HG03066 (cell line): ENCODE data around the gene MEOX1.
"Not testable (repeated sequence)": the region's sequence is repeated elsewhere in the genome, so short reads cannot be mapped to it uniquely, and the experiment has no call there.

Source experiments
- ATAC-seq: cut with Tn5 transposase; IDR thresholded peaks from one replicate; pipeline ENCODE4 v1.9.1; 2021; ENCODE audit warnings: low read depth; ENCODE audit not compliant: unreplicated experiment

The MEOX1 gene

DNA sequence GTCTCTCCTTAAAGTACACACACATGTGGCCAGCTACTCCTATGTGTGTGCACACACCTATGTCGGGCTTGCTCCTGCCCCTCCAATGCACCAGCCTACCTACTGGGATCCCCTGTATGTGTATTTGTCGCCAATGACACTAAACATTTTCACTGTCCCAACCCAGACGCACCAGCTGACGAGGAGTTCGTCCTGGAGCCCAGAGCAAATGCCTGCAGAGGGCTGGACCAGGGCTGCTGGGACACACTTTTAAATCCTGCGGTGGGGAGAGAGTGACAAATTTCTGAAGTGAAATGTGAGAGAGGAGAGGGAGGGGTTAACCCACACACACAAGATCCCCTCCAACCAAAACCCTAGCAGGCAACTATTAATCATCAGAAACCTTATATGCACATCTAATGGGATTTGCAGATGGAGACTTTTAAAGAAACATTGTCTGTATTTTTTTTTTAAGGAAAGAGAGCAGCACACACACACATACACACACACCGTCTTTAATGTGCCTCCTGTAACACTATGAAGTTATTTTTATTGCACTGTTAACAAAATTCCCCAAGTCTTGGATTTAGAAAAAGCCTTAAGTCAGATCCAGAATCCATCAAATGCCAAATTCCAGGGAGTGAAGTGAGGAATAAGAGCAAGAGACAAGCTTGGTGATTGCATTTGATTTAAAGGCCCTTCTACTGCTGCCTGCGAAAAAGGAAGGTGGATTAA lies at the start of gene MEOX1:
Gene MEOX1 (minus strand): TSS at position 224 of the 714 bp plus-strand sequence. CDS start 388 bp downstream, outside the sequence.
- ATAC-seq: no peak

DNA sequence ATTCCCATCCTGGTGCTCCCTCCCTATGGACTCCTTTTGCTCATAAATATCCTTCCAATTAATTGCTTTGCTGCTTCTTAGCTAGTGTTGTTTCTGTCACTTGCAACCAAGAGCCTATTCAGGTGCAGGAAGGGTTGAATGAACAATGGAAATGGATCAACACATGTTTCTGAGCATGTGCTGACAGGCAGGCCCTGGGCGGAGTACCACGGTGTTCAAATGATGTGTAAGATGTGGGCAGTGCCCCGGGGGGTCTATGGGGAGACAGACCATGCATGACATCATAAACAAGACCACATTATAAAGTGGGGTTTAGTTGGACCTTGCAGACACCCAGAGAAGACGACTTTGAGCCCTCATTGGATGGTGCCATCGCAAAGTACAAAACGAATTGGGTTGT lies 48.4 kb upstream of the MEOX1 start:
- no peak for ATAC-seq

DNA sequence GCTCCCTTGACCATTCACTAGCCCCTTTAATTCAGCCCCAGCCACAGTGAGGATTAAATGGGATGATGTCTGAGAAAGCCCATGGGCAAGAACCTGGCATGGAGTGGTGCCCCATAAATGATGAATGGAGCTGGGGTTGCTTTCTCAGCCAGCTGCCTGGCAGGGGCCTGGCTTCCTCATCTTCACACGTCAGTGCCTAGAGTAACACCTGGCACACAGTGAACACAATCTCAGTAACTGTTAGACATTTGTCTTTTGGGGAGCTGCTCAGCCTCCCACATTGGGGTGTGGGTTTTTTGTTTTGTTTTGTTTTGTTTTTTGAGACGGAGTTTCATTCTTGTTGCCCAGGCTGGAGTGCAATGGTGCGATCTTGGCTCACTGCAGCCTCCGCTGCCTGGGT lies 47.5 kb upstream of the MEOX1 start:
- ATAC-seq: no peak

DNA sequence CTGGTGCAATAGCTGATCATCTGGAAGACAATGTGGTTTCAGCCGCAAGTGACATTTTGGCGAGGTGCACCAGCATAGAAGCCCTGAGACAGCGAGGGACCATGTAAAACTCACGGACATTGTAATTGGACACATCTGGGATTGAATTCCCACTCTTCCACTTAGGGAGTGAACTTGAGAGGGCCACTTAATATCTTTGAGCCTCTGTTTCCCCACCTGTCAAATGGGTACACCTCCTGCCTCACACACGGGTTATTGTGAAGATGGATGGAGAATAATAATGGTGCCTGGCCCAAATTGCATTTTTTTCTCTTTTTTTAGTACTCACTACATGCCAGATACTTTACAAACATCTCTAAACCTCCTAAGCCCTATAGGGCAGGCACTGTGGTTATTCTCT lies 45.5 kb upstream of the MEOX1 start:
- no peak for ATAC-seq

DNA sequence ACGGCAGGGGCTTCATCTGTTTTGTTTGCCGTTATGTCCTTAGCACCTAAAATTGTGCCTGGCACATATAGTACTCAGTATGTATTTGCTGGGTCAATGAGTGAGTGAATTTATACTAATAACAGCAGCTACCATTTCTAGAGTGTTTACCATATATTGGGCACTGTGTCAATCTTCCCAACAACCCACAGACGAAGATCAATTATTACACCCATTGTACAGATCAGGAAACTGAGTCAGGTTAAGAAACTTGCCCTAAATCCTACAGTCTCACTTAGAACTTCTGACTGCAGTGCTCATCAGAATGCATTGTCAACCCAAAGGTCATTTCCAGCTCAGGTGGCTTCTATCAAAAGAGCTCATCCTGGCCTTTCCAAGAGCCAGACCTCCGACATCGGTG lies 44.5 kb upstream of the MEOX1 start:
- no peak for ATAC-seq

DNA sequence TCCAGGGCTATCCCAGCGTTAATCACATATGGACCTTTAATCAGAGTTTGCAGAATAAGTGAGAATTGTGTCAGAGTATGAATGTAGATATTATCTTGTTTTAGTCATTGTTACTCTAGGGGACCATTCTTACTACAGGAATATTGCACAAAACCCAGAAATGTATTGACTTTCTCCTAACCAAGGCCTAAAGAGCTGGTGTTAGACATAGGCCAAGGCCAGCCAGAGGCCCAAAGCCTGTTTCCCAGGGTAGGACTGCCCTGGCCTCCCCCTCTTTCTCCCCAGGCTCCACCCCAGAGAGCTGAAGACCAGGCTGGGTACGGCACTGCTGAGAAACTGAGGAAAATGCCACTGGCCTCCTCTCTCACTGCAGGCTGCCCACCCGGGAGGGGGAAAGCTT lies 41.9 kb upstream of the MEOX1 start:
- no peak for ATAC-seq

DNA sequence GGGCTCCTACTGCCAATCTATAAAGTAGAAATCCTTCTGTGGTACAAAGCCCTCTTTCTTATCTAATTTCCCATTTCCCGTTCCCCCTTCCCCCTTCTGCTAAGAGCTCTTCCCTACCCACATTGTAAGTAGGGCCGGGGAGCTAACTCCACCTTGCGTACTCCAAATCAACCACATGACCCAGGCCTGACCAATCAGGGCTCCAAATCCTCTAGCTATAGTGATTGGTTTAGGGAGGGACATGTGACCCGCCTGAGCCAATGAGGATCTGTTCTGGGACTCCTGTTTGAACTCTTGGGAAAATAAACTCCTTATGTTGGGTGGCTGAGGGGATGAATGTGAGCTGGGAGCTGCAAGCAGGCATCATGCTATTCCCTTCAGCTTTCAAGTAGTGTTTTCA lies 40.9 kb upstream of the MEOX1 start:
- no peak for ATAC-seq

DNA sequence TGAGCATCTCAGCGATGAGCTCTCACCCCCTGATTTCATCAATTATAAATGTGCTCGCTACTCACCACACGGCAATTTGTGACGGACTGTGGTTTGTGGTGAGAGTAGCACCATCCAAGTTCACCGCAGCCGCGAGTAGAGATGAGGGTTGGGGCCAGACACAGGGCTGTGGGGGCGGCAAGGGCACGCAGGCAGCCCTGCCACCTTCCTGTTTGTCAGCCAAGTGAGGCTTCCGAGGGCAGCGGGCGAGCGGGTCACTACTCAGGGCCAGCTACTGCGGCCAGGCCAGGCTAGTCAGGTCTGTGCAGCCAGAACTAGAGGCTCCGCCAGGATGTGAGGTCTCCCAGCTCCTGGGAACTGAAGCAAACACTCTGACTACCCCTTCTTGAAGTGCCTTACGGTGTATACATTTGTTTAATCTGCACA lies 39.6 kb upstream of the MEOX1 start:
- no peak for ATAC-seq

DNA sequence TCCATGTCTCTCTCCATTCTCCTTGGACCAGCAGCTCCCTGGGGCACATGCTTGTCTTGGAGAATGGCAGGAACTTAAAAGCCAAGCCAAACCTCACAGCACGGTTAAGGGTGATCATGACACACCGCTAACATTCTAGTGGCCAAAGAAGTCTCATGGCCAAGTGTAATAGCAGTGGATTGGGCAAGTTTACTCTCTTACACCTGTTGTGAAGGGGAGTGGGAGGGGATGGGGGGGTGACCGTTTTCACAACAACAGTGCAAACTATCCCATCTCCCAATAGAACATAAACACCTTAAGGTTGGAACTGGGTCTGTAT lies 37.7 kb upstream of the MEOX1 start:
- no peak for ATAC-seq

DNA sequence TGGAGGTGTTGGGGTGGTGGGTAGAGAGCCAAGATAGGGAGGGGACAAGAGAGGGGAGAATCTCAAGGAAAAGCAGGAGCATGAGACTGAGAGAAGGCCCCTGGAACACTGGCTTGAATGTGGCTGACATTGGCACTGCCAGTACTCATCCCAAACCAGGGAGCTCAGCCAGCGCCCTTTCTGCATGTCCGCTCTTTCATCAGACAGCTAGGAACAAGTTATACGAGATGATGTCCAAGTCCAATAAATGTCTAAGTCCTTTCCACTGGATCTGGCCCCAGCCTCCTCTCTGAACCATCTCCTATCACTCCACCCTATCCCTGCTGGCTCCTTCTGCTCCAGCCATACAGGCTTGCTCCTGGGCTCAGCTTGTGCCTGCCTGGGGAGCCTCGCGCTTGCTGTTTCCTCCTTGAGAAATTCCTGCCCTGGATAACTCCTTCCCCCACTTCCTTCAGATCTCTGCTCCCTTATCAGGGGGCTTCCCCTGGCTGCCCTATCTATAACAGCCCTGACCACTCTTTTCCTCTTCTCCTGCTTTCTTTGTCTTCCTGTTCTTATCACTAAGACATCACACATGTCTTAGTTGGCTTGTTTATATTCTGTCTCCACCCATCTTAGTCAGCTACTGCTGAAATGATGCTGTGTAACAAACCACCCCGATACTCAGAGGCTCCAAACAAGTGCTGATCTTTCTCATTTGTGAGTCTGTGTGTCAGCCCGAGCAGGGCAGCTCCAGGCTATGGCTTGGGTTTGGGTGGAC lies 37.1 kb upstream of the MEOX1 start:
- ATAC-seq: no peak

DNA sequence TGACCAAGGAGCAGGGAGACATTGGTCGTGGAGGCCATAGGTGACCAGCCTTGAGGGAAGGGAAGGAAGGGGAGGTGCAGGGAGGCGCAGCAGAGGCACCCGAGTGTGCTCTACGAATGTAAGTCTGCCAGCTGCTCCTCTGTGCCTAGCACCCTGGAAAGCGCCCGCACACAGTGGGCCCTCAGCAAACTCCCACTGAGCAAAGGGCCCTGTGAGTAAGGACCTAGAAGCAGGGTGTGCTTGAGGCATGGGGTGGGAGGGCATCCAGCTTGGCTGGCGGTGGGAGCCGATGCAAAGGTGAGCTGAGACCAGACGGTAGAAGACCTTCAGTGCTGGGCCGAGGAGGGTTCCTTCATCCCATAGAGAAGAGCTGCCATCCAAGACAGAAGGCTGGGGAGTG lies 36.2 kb upstream of the MEOX1 start:
- no peak for ATAC-seq

DNA sequence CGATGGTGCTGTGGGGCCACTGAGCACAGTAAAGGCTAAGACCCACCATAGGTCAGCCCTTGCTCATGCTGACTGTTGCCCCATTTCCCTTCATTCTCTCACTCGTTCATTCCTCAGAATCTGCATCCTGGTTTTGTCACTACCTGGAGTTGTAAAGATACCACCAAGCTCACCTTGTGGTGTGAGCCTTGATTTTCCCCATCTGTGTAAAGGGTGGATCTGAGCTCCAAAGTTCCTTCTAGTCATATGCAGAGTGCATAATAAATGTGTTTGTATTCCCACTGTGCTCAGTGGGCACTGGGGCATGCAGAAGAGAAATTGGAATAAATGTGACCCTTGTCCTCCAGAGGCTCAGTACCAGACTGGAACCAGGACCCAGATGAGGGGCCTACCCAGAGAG lies 35.2 kb upstream of the MEOX1 start:
- no peak for ATAC-seq

DNA sequence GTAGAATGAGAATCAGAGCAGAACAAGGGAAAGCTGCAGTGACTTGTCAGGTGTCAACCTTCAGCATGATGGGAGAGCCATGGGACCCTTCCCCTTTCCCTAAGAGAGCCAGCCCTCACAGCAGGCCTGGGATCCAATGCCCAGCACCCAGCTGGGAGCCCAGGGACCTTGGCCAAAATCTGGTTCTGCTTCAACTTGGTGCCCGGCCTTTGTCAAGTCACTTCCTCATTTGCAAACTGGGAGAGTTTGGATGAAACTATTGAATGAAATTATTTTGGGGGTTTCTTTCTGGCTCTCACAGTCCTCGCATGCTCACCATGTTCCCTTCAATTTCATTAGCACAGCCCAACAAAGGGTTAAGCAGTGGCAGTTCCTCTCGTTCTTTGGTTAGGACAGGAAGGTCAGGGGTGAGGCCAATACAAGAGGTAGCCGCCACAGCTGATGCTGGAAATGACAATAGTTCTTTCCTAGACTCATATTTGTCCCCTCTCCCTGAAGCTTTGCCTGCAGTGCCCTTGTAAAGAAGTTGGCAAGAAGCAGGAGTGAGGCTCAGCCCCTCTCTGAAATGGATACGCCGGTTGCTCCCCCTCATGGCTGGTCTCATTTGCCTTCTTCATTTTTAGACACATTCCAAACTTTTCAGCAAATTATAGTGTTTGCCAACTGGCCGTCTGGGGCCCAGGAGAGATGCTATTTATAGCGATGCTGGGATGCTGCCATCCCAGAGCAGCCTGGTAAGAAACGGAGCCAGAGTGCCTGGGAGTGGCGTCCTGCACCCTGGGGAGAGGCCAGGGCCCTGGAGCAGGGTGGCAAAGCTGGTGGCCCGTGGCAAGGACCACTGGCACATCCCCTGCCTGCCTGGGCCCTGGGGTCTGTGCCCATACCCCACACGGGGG lies 34.5 kb upstream of the MEOX1 start:
- no peak for ATAC-seq

DNA sequence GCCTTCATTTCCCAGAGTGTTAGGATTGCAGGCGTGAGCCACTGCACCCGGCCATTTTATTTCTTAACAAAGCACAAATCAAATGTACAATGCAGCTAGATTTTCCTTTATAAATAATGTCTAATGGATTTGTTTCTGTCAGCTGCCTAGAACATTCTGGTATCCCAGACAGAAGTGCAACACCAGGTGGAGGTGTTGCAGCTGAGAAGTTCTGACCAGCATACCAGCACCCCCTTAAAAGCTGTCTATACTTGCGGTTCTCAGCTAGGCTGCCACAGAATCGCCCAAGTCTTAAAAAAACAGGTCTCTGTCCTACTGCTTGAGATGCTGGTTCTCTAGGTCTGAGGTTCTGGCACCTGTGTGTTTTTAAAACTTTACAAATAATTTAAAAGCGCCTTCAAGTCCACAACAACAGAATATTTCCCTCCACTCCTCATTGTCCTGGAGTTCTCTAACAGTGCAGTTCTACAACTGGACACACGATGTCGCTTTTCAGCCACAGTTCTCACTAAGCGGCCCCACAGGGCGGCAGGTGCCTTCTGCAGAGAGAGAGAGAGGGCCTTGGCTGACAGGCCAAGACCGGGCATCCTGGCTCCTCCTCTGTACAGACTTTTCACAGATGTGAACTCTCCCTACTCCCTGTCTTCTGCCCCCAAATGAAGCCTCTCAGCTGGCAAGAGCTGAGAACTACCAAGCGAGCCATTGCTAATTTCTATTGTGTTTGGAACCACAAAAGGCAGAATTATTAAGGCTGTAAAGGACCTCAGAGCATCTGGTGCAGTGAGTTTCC lies 32.6 kb upstream of the MEOX1 start:
- ATAC-seq: no peak

DNA sequence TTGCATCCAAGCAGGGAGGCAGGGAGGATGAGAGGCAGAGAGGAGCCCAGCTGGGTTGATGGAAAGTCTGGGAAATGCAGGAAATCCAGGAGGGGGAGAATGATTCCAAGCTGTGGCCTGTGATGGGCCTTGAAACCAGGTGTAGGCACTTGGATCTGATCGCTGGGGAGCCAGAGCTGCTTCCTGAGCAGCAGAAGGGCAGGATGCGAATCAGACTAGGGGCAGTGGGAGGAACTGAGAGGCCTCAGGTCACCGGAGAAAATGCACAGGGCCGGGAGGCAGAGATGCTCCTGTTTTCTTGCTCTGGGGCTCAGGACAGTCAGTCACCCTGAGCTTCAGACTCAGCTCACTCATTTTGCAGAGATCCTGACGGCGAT lies 29.6 kb upstream of the MEOX1 start:
- ATAC-seq: no peak

DNA sequence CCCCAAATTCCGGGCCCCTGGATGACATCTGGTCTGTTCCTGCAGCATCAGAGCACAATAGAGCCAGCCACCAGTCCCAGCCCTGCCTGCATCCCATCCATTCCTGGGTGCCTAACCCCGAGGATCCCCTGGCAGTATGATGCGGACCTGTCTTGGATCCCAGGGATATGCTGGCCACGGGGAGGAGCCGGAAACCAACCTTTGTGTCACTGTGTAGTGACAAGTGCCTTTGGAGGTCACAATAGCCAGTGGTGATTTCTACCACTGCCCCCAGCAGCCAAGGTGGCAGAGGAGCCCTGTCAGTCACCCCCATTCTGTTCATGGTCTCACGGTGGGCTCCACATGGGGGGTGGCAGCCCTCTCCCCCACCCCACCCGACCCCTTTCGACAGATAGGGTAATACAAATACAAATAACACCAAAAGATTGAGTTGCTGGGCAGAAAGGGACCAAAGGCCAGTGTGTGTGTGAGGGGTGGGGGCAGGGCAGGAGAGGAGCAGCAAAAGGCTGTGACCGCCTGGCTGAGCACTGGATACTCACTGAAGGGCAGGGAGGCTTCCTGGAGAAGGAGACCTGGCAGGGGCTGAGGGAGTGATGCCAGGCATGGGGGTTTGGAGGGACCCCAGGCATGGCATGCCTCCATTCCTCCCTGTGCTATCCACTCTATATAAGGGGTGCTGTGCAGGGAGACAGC lies 29.0 kb upstream of the MEOX1 start:
- ATAC-seq: no peak

DNA sequence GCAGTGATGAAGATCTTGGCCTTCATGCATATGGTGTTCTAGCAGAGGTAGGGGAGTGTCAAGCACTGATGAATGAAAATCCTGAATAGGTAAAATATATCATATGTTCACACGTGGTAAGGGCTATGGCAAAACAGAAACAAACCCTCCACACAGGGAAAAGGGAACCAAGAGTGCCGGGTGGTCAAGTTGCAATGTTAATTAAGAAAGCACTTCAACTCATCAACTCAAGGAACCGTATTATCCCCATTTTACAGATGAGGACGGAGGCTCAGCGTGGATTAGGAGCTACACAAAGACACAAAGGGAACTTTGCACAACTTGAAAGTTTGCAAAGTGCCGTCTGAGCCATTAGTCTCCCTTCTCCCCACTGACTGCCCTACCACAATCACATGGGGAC lies 28.1 kb upstream of the MEOX1 start:
- ATAC-seq: no peak

DNA sequence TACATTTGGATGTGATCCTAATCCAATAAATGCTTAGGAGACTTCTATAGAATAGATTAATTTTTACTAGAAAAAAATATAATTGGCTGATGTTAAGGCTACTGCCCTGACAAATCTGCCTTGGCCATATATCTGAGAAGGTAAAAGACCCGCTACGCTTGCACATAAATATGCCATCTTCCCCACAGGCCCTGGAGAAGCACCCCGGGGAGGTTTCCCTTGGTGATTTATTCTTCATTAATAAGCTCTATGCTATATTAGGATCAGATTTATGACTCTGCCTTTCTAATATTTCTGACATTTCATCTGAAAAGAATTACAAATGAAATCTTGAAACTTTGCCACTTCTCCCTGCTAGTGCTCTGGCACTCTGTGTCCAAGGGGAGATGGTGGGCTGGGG lies 27.4 kb upstream of the MEOX1 start:
- ATAC-seq: no peak

DNA sequence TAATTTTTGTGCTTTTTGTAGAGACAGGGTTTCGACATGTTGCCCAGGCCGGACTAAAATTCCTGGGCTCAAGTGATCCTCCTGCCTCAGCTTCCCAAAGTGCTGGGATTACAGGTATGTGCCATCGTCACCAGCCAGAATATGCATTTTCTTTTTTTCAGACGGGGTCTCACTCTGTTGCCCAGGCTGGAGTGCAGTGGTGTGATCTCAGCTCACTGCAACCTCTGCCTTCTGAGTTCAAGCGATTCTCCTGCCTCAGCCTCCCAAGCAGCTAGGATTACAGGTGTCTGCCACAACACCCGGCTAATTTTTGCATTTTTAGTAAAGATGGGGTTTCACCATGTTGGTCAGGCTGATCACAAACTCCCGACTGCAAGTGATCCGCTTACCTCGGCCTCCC lies 25.2 kb upstream of the MEOX1 start:
- not testable (repeated sequence) for ATAC-seq
